Astrocyte of the hippocampus (primary cell): ENCODE measurements around the gene CC2D2B.
"Not testable (repeated sequence)": the region's sequence is repeated elsewhere in the genome, so short reads cannot be mapped to it uniquely, and the experiment has no call there.

Experiments
- DNase-seq: peaks from one replicate; pipeline ENCODE4 v3.0.0; 2011; ENCODE audit warnings: low read depth, low spot score

Gene CC2D2B

GRCh38 chr10:95905897-95906580 lies 1.7 kb upstream of the CC2D2B start:
- not testable (repeated sequence) for DNase-seq

- peak; percentile 80 for DNase-seq
Measured at GRCh38 chr10:95906677-95907455, 909 bp upstream of the CC2D2B start.

- no peak for DNase-seq
Measured at GRCh38 chr10:95908450-95908849, 675 bp downstream of the CC2D2B start.

- no peak for DNase-seq
Measured at GRCh38 chr10:95909561-95909960, 1.8 kb downstream of the CC2D2B start.

- not testable (repeated sequence) for DNase-seq
Measured at GRCh38 chr10:95916039-95916438, 8.3 kb downstream of the CC2D2B start.

- no peak for DNase-seq
Measured at GRCh38 chr10:95920798-95921426, 13.1 kb downstream of the CC2D2B start.

GRCh38 chr10:95925033-95925432 lies 17.3 kb downstream of the CC2D2B start:
- DNase-seq: no peak

GRCh38 chr10:95935429-95935828 lies 27.7 kb downstream of the CC2D2B start:
- DNase-seq: no peak

- no peak for DNase-seq
Measured at GRCh38 chr10:95941115-95941514, 33.3 kb downstream of the CC2D2B start.

- no peak for DNase-seq
Measured at GRCh38 chr10:95963202-95963990, 55.6 kb downstream of the CC2D2B start.

GRCh38 chr10:95963991-95964389 lies 56.2 kb downstream of the CC2D2B start:
- DNase-seq: no peak

- no peak for DNase-seq
Measured at GRCh38 chr10:95964756-95965155, 57.0 kb downstream of the CC2D2B start.

- DNase-seq: no peak
Measured at GRCh38 chr10:95976362-95977229, 68.8 kb downstream of the CC2D2B start.

GRCh38 chr10:95982200-95982599 lies 74.4 kb downstream of the CC2D2B start:
- no peak for DNase-seq

GRCh38 chr10:95987685-95988426 lies 80.1 kb downstream of the CC2D2B start:
- no peak for DNase-seq

GRCh38 chr10:95988702-95989101 lies 80.9 kb downstream of the CC2D2B start:
- no peak for DNase-seq

- not testable (repeated sequence) for DNase-seq
Measured at GRCh38 chr10:95994376-95994775, 86.6 kb downstream of the CC2D2B start.

- no peak for DNase-seq
Measured at GRCh38 chr10:95998255-95998784, 90.5 kb downstream of the CC2D2B start.

GRCh38 chr10:96013956-96014355 lies 106.2 kb downstream of the CC2D2B start:
- no peak for DNase-seq
